Measurements from ENCODE around the gene CBLB. TPM values are rescaled to one million over a fixed set of nuclear protein-coding genes. Genes with fewer than 3 reads are reported as not detected.

CBLB gene
- total RNA-seq, 4 donors from 2014 or later: 91.2 to 173 (median 158) TPM

DNA sequence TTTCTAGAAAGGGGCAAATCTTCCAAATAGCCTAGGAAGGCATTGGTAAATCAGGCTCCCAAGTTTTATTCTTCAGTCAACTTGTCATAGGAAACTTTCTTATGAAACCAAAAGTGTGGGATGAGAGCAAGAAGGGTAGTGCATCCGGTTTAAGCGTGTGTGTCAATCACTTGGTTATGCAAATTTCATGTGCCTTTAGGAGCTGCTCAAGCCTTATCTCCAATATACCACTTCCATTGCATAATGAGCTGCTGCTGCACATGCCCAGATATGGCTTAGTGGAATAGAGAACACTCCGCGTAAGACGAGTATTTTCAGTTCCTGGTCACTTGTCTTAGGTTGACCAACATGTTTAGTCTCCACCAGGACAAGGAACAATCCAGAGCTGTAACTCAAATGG, 242.1 kb downstream of the CBLB start:
- TF ChIP-seq, protein P1, sequence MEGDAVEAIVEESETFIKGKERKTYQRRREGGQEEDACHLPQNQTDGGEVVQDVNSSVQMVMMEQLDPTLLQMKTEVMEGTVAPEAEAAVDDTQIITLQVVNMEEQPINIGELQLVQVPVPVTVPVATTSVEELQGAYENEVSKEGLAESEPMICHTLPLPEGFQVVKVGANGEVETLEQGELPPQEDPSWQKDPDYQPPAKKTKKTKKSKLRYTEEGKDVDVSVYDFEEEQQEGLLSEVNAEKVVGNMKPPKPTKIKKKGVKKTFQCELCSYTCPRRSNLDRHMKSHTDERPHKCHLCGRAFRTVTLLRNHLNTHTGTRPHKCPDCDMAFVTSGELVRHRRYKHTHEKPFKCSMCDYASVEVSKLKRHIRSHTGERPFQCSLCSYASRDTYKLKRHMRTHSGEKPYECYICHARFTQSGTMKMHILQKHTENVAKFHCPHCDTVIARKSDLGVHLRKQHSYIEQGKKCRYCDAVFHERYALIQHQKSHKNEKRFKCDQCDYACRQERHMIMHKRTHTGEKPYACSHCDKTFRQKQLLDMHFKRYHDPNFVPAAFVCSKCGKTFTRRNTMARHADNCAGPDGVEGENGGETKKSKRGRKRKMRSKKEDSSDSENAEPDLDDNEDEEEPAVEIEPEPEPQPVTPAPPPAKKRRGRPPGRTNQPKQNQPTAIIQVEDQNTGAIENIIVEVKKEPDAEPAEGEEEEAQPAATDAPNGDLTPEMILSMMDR (IDR thresholded peaks at IDR 0.05; ENCODE audit: low read depth): no peak

DNA sequence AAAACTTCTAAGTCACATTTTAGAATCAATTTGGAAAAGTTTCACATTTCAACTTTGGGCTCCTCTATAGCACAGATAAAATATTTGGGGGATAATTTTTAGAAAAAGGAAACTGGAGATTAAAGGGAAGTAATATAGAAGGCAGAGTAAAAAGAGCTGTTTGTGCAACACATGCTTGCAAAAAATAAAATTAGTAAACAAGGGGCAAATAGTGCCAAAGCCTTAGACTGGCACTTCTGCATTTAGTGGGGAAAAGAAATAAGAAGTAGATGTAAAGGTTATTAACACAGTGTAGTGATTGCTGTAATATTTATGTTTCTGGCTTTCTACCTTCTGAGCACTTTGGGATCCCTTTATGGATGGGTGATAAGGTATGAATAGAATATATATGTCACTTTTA, 246.6 kb downstream of the CBLB start:
- TF ChIP-seq, protein P1 (IDR thresholded peaks at IDR 0.05; ENCODE audit: low read depth): no peak

DNA sequence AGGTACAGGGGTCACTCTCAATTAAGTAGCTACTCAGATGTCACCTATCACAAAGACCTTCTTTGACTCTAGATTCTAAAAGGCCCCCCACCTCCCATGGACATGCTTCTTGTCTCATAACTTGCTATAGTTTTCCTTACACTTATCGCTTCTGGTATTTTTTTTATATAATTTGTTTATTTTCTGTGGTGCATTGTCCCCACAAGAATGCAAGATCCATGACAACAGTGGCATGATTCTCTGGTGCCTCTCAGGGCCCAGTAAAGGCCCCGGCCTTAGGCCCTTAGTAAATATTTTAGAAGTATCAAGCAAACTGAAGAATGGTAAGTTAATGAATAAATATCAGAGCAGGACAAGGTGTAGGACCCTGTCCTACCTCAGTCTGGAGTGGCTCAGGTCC, 248.6 kb downstream of the CBLB start:
- TF ChIP-seq, protein P1 (IDR thresholded peaks at IDR 0.05; ENCODE audit: low read depth): no peak

DNA sequence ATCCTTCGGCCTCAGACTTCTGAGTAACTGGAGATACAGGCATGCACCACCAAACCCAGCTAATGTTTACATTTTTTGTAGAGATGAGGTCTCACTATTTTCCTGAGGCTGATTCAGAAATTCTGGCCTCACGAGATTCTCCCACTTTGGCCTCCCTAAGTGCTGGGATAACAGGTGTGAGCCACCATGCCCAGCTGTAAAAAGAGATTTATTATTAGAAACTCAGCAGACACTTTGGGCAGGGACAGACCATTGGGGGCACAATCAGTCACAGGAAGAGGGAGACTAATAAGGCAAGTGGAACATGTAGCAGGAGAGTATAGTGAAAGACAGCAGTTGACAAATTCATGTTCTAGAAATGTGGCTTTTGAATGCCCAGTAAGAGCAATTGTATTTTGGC, 249.2 kb downstream of the CBLB start:
- TF ChIP-seq, protein P1 (IDR thresholded peaks at IDR 0.05; ENCODE audit: low read depth): no peak

DNA sequence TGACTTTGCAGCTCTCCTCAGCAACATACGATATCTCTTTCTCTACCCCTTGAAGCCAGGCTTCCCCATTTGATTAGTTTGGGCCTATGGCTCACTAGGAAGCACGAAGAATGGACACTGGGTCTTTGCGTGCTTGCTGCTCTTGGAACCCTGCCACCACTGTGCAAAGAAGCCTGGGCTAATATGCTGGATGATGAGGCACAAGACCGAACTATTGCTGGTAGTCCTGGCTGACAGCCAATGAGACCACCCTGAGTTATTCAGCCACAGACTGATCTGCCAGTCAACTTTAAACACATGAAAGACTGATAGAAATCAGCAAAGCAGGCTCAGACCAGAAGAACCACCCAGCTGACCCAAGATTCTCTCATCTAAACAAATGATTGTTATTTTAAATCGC, 250.3 kb downstream of the CBLB start:
- TF ChIP-seq, protein P1 (IDR thresholded peaks at IDR 0.05; ENCODE audit: low read depth): no peak

DNA sequence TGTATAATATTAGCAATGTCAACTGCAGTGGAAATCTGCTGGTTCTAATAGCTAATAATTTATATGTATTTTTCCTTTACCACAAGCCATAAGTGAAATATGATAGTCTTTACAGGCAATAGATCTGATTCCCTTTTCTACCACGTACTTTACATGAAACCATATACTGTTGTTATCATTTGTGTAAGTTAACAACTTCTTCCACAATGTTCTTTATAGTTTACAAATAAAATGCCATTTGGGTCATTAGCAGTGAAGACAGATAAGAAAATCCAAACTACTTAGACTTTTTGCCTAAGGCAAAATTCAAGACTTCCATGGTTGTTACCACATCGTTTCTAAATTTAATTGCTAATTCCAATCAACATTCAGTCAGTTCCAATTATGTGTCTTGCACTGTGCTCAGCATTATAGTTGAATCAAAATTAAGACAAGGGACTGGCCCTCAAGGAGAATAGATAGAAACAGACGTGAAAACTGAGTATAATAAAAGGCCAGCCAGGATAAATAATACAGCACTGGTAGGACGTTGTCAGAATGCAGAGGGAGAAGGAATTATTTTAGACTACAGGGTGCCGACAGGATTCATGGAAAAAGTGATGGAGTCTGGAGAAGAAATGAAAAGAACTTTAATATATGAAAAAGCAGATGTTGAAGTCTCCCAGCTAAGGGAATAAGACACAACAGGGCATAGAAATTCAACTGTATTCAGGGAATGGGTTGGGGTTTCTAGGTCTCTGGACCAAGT, 252.3 kb downstream of the CBLB start:
- TF ChIP-seq, protein P1 (IDR thresholded peaks at IDR 0.05; ENCODE audit: low read depth): no peak

DNA sequence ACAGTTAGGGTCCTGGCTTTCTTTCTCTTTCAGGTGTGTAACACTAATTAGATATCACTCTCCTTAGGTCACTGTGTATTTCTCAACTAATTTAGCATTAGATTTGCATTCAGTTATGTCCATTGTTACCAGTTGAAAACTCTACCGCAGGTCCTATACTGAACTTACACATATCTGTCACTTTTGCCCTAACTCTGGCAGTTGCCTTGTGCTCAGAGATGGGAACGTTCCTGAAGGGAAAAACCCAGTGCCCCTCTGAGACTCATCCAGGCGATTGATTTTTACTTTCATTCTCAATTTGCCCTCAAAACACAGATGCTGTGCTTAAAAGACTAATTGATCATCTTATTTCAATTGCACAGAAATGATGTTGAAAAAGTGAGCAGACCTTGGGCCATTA, 253.0 kb downstream of the CBLB start:
- TF ChIP-seq, protein P1 (IDR thresholded peaks at IDR 0.05; ENCODE audit: low read depth): no peak
